HEK293 (cell line): ENCODE data around the gene SPTBN1.

Source experiments
- YY1 ChIP-seq: fragments of 450-650 bp; formaldehyde crosslinking; IDR thresholded peaks from 2 replicates; pipeline ENCODE4 v1.5.1; 2018; ENCODE audit warnings: missing biosample characterization, missing genetic modification characterization
- ZBTB20 ChIP-seq: fragments of 450-650 bp; formaldehyde crosslinking; IDR thresholded peaks from 2 replicates; pipeline ENCODE4 v1.5.1; 2016; ENCODE audit warnings: missing biosample characterization, missing genetic modification characterization
- ZNF274 ChIP-seq, 2 experiments: fragments of 200-500 bp in 1 of 2; fragments of 450-650 bp in 1 of 2; sonication (Bioruptor generic) in 1 of 2; formaldehyde crosslinking in 1 of 2; IDR thresholded peaks; 2 replicates each; pipeline versions ENCODE4 v1.5.1 to v1.6.1; 2014 to 2016; ENCODE audit warnings: borderline replicate concordance in 1 of 2, inconsistent platforms in 1 of 2, low read length in 1 of 2, missing biosample characterization in 1 of 2, missing genetic modification characterization in 1 of 2
- TF ChIP-seq, protein P1 (sequence below): fragments of 450-650 bp; formaldehyde crosslinking; IDR thresholded peaks from 2 replicates; pipeline ENCODE4 v1.5.1; 2016; ENCODE audit warnings: missing biosample characterization, missing genetic modification characterization
- TF ChIP-seq, protein P2 (sequence below): fragments of 450-650 bp; formaldehyde crosslinking; IDR thresholded peaks from 2 replicates; pipeline ENCODE4 v1.5.1; 2016; ENCODE audit warnings: missing biosample characterization, missing genetic modification characterization
- TF ChIP-seq, protein P3 (sequence below): fragments of 450-650 bp; formaldehyde crosslinking; IDR thresholded peaks from 2 replicates; pipeline ENCODE4 v1.5.1; 2016; ENCODE audit warnings: missing biosample characterization, missing genetic modification characterization

DNA sequence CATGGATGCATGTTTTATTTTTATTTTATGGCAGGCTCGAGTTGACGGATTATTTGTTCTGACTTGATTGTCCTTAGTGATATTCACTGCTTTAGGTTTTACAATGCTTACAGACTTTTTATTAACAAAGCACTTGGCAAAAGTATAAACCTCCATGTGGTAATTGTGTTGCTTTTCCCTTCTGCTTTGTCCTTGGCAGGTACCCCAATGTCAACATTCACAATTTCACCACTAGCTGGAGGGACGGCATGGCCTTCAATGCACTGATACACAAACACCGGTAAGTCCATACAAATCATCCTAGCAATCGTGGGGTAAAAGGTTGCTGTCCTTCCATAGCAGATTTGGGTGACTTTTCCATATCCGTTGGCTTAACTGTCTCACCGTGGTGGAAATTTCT is 161.3 kb downstream of the SPTBN1 start:
- no peak for TF ChIP-seq ZBTB20 (tag by site-specific recombination)
- TF ChIP-seq YY1 (tag by site-specific recombination), result no peak
- TF ChIP-seq, protein P1, sequence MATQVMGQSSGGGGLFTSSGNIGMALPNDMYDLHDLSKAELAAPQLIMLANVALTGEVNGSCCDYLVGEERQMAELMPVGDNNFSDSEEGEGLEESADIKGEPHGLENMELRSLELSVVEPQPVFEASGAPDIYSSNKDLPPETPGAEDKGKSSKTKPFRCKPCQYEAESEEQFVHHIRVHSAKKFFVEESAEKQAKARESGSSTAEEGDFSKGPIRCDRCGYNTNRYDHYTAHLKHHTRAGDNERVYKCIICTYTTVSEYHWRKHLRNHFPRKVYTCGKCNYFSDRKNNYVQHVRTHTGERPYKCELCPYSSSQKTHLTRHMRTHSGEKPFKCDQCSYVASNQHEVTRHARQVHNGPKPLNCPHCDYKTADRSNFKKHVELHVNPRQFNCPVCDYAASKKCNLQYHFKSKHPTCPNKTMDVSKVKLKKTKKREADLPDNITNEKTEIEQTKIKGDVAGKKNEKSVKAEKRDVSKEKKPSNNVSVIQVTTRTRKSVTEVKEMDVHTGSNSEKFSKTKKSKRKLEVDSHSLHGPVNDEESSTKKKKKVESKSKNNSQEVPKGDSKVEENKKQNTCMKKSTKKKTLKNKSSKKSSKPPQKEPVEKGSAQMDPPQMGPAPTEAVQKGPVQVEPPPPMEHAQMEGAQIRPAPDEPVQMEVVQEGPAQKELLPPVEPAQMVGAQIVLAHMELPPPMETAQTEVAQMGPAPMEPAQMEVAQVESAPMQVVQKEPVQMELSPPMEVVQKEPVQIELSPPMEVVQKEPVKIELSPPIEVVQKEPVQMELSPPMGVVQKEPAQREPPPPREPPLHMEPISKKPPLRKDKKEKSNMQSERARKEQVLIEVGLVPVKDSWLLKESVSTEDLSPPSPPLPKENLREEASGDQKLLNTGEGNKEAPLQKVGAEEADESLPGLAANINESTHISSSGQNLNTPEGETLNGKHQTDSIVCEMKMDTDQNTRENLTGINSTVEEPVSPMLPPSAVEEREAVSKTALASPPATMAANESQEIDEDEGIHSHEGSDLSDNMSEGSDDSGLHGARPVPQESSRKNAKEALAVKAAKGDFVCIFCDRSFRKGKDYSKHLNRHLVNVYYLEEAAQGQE (tag by site-specific recombination), result no peak
- TF ChIP-seq ZNF274 (IDR thresholded peaks at IDR 0.05; ENCODE audit: low read length), result no peak
- TF ChIP-seq ZNF274 (tag by site-specific recombination; IDR thresholded peaks at IDR 0.05; ENCODE audit: borderline replicate concordance), result no peak
- TF ChIP-seq, protein P2, sequence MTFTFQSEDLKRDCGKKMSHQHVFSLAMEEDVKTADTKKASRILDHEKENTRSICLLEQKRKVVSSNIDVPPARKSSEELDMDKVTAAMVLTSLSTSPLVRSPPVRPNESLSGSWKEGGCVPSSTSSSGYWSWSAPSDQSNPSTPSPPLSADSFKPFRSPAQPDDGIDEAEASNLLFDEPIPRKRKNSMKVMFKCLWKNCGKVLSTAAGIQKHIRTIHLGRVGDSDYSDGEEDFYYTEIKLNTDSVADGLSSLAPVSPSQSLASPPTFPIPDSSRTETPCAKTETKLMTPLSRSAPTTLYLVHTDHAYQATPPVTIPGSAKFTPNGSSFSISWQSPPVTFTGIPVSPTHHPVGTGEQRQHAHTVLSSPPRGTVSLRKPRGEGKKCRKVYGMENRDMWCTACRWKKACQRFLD, result no peak
- TF ChIP-seq, protein P3, sequence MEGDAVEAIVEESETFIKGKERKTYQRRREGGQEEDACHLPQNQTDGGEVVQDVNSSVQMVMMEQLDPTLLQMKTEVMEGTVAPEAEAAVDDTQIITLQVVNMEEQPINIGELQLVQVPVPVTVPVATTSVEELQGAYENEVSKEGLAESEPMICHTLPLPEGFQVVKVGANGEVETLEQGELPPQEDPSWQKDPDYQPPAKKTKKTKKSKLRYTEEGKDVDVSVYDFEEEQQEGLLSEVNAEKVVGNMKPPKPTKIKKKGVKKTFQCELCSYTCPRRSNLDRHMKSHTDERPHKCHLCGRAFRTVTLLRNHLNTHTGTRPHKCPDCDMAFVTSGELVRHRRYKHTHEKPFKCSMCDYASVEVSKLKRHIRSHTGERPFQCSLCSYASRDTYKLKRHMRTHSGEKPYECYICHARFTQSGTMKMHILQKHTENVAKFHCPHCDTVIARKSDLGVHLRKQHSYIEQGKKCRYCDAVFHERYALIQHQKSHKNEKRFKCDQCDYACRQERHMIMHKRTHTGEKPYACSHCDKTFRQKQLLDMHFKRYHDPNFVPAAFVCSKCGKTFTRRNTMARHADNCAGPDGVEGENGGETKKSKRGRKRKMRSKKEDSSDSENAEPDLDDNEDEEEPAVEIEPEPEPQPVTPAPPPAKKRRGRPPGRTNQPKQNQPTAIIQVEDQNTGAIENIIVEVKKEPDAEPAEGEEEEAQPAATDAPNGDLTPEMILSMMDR, result no peak
